K562 (cell line): ENCODE measurements around the gene ST3GAL5. TPM values are rescaled to one million over a fixed set of nuclear protein-coding genes. Genes with fewer than 3 reads are reported as not detected.

ENCODE experiments used
- ATAC-seq: fragments of 200-7000 bp; cut with Tn5 transposase; 3 replicates; pipeline ENCODE4 v1.9.1; 2020; ENCODE audit warnings: moderate library complexity
- BruUV-seq: library from RNA; stranded (reverse); fragments of 400-500 nt; replicated peaks from 2 replicates; lab custom pipeline; 2021; lab: Mats Ljungman, UMichigan
- CTCF ChIA-PET: fragments of 300-600 bp; formaldehyde crosslinking; extraction: SDS; loops from one replicate; lab custom pipeline; 2021; ENCODE audit warnings: low intra/inter-chr PET ratio; lab: Yijun Ruan, JAX
- POLR2A ChIA-PET: fragments of 300-600, 350-650 bp; sonication (Branson Sonifier 250); formaldehyde crosslinking; extraction: SDS; loops from one replicate; lab custom pipeline; 2021; ENCODE audit warnings: antibody characterized with exemption, inconsistent platforms; lab: Yijun Ruan, JAX
- DNase-seq, 4 experiments: peaks; one replicate each; pipeline versions ENCODE4 v3.0.0 to v3.0.0-alpha.2; 2011 to 2018; ENCODE audit warnings: low spot score in 3 of 4, mixed read lengths in 3 of 4; ENCODE audit errors: extremely low read depth in 1 of 4
- FAIRE-seq: peaks from 2 replicates; lab custom pipeline; 2011; peaks lifted over from hg19 to GRCh38; lab: Jason Lieb, UNC
- H2AFZ ChIP-seq: 2 replicates; pipeline ENCODE4 v1.6.0; 2011; ENCODE audit warnings: low read depth, low read length, control low read depth, inconsistent platforms
- H3K27ac ChIP-seq: fragments of 200-600 bp; 3 replicates; pipeline ENCODE4 v1.8.0; 2011; ENCODE audit warnings: low read depth, mild to moderate bottlenecking, control low read depth, inconsistent platforms, low read length, moderate library complexity, mixed read lengths; ENCODE audit errors: extremely low read depth
- H3K27me3 ChIP-seq, 2 experiments: fragments of 300-600 bp in 1 of 2; 2 replicates in 1 of 2; 3 replicates in 1 of 2; pipeline versions ENCODE4 v1.6.0 to v1.8.0; 2011; ENCODE audit warnings: inconsistent platforms in 2 of 2, low read length in 2 of 2, mild to moderate bottlenecking in 1 of 2, mixed read lengths in 1 of 2, moderate library complexity in 1 of 2; ENCODE audit not compliant: control insufficient read depth in 2 of 2, insufficient read depth in 2 of 2
- H3K36me3 ChIP-seq: fragments of 300-600 bp; 3 replicates; pipeline ENCODE4 v1.8.0; 2011; ENCODE audit warnings: mild to moderate bottlenecking, low read length, inconsistent platforms; ENCODE audit not compliant: control insufficient read depth, insufficient read depth
- H3K4me1 ChIP-seq, 2 experiments: fragments of 200-600 bp in 1 of 2; replicated peaks in 1 of 2; 2 replicates in 1 of 2; 3 replicates in 1 of 2; pipeline versions ENCODE4 v1.5.1 to v1.8.0; 2011; ENCODE audit warnings: inconsistent platforms in 2 of 2, low read length in 2 of 2, mild to moderate bottlenecking in 1 of 2, mixed read lengths in 1 of 2, moderate library complexity in 1 of 2; ENCODE audit not compliant: control insufficient read depth in 2 of 2, insufficient read depth in 2 of 2
- H3K4me2 ChIP-seq: 2 replicates; pipeline ENCODE4 v1.6.1; 2011; ENCODE audit warnings: low read length, control low read depth, inconsistent platforms, mixed read lengths; ENCODE audit not compliant: insufficient read depth
- H3K4me3 ChIP-seq: fragments of 200-600 bp; sonication (generic), shearing (Covaris generic); 2 replicates; pipeline ENCODE4 v1.5.1; 2016; ENCODE audit warnings: control low read depth, inconsistent platforms
- H3K79me2 ChIP-seq: fragments of 200-600 bp; 3 replicates; pipeline ENCODE4 v1.8.0; 2011; ENCODE audit warnings: low read length, inconsistent platforms; ENCODE audit not compliant: control insufficient read depth, insufficient read depth
- H3K9ac ChIP-seq, 2 experiments: 2 replicates each; pipeline versions ENCODE4 v1.6.0 to v1.6.1; 2011; ENCODE audit warnings: low read depth in 2 of 2, low read length in 2 of 2, control low read depth in 1 of 2, inconsistent platforms in 1 of 2, mild to moderate bottlenecking in 1 of 2, mixed read lengths in 1 of 2; ENCODE audit not compliant: insufficient read depth in 1 of 2
- H3K9me1 ChIP-seq: one replicate; pipeline ENCODE4 v1.6.0; 2011; ENCODE audit warnings: inconsistent platforms, mild to moderate bottlenecking, low read length, moderate library complexity; ENCODE audit not compliant: control insufficient read depth, insufficient read depth
- H3K9me3 ChIP-seq: replicated peaks from 2 replicates; pipeline ENCODE4 v1.5.1; 2011; ENCODE audit warnings: low read depth, low read length, inconsistent platforms; ENCODE audit not compliant: control insufficient read depth, insufficient read depth
- H4K20me1 ChIP-seq: replicated peaks from 2 replicates; pipeline ENCODE4 v1.6.1; 2011; ENCODE audit warnings: low read length, inconsistent platforms, mixed read lengths; ENCODE audit not compliant: control insufficient read depth, insufficient read depth
- CC2D1A ChIP-seq: fragments of 450-650 bp; IDR thresholded peaks from 2 replicates; pipeline ENCODE4 v1.6.1; 2017; ENCODE audit warnings: mild to moderate bottlenecking
- FOXJ2 ChIP-seq: fragments of 200-800 bp; sonication (Bioruptor generic); IDR thresholded peaks from 2 replicates; pipeline ENCODE4 v1.6.1; 2016; ENCODE audit warnings: missing genetic modification characterization, missing compliant biosample characterization
- MECOM ChIP-seq: fragments of 250-450 bp; sonication (Bioruptor Pico); IDR thresholded peaks from 2 replicates; pipeline ENCODE4 v1.8.0; 2022; ENCODE audit warnings: inconsistent platforms
- NFATC3 ChIP-seq: fragments of 450-650 bp; IDR thresholded peaks from 2 replicates; pipeline ENCODE4 v1.6.1; 2017; ENCODE audit warnings: mild to moderate bottlenecking
- TBP ChIP-seq: optimal IDR thresholded peaks from 2 replicates; pipeline ENCODE3; 2011; ENCODE audit warnings: low read depth, low read length, improper control_type of control experiment
- WGBS: fragments of 100-300 bp; shearing (Covaris generic); methylation state at CpG from one replicate; pipeline ENCODE4 v1.1.6; 2016; ENCODE audit warnings: low coverage, mixed read lengths; ENCODE audit not compliant: insufficient coverage; ENCODE audit errors: missing lambda C conversion rate; 5-methylcytosine and 5-hydroxymethylcytosine counted together
- in situ Hi-C: fragments of 300-500 bp; cut with MboI; formaldehyde crosslinking; loops from 4 replicates; pipeline ENCODE4 v1.15.0; 2018; ENCODE audit warnings: inconsistent platforms, mixed read lengths
- intact Hi-C: fragments of 100-400 bp; cut with micrococcal nuclease; formaldehyde crosslinking; loops from 2 replicates; pipeline ENCODE4 v1.14.2; 2022
- polyA plus RNA-seq, 8 experiments: library from polyadenylated mRNA; depleted of rRNA in 4 of 8; stranded (reverse) in 5 of 8; unstranded in 3 of 8; fragments of >200 nt; fragmentation: Nextera tagmentation in 2 of 8; fragmentation: Illumina TruSeq in 1 of 8; extraction: Ambion mirVana in 2 of 8; extraction: Trizol in 1 of 8; gene quantifications; 2 replicates each; pipeline versions ENCODE4 v1.2.1 to v1.2.3, GENCODE V29; 2011 to 2014; ENCODE audit warnings: inconsistent platforms in 1 of 8, missing spikeins in 1 of 8
- total RNA-seq, 7 experiments: library from RNA; depleted of rRNA in 6 of 7; stranded (reverse); fragments of >200 nt in 6 of 7; fragmentation: Illumina TruSeq in 2 of 7; extraction: Trizol in 2 of 7; gene quantifications; 2 replicates each; pipeline versions ENCODE4 v1.2.1 to v1.2.3, GENCODE V29; 2011 to 2021; ENCODE audit warnings: low replicate concordance in 1 of 7
- TF ChIP-seq, protein P1 (sequence below): sonication (generic); formaldehyde crosslinking; IDR thresholded peaks from 2 replicates; pipeline ENCODE4 v1.8.0; 2022; ENCODE audit warnings: missing genetic modification reagents, mild to moderate bottlenecking, moderate library complexity, borderline replicate concordance

ST3GAL5 gene
- total and polyA plus RNA-seq, 9 of the 15 experiments (the other 6 are each of a cell fraction or from before 2014, with no cell fraction given) = 1.6 to 10.0 (median 4.2) TPM

DNA sequence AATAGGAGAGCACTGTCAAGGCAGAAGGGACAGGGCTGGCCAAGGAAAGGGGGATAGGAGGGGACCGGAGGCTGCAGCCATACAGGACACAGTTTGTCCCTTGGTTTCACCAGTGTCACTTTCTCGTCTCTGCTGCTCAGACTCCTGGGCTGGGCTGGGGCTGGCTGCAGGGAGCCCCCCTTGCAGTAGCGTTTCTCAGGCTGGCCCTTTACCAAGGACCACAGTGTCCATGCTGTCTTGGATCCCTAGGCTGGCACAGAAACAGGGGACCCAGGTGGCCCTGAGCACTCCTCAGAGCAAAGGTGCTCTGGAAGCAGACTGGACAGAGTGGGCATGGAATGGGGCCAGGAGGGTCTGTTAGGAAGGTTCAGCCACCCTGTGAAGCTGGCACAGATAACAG, 100.2 kb downstream of the ST3GAL5 start:
- Histone ChIP-seq H3K4me3 (no peak overlapping the region), H4K20me1 (peaks cover 4% of the 10 kb centered on the region; the same call in 1 of the 2 replicates), H3K27ac (no peak overlapping the region), H3K36me3 (no peaks in the 10 kb centered on the region), H3K9me3 (no peaks in the 10 kb centered on the region), H3K4me1 (peaks cover 0 to 2% of the 10 kb centered on the region in 2 experiments; a peak in 1 of 5 replicates), H3K9ac (no peak overlapping the region), H3K4me2 (no peak overlapping the region), H3K9me1 (no peaks in the 10 kb centered on the region), H2AFZ (no peak overlapping the region), H3K27me3 (peaks cover 64 to 87% of the 10 kb centered on the region in 2 experiments), H3K79me2 (no peaks in the 10 kb centered on the region)
- TF ChIP-seq TBP (no peak), FOXJ2 (no peak), NFATC3 (no peak), MECOM (CRISPR knock-in tag) (no peak), CC2D1A (no peak)
- TF ChIP-seq, protein P1, sequence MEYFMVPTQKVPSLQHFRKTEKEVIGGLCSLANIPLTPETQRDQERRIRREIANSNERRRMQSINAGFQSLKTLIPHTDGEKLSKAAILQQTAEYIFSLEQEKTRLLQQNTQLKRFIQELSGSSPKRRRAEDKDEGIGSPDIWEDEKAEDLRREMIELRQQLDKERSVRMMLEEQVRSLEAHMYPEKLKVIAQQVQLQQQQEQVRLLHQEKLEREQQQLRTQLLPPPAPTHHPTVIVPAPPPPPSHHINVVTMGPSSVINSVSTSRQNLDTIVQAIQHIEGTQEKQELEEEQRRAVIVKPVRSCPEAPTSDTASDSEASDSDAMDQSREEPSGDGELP (CRISPR knock-in tag) = no peak
- FAIRE-seq (no peak), ATAC-seq (no peak), DNase-seq (no peak)
- POLR2A ChIA-PET = interaction anchor here (1.3 kb wide), 1 partner anchor 21 kb away, joined by 3 read pairs; no protein-coding TSS in a partner anchor
- no TSS peak for BruUV-seq
- intact Hi-C loops (no loop called here), in situ Hi-C loops (no loop called here)
- CTCF ChIA-PET = no interaction called here
- 0% methylated on average over 3 of the region's 3 CpGs for WGBS
